GM12878 (cell line): ENCODE measurements around the gene HMGCL. TPM values are rescaled to one million over a fixed set of nuclear protein-coding genes. Genes with fewer than 3 reads are reported as not detected.

ENCODE experiments used
- ATAC-seq: fragments of 200-7000 bp; cut with Tn5 transposase; 3 replicates; pipeline ENCODE4 v1.9.1; 2020; ENCODE audit warnings: mild to moderate bottlenecking, moderate library complexity
- BruUV-seq: library from RNA; stranded (reverse); fragments of 400-500 nt; replicated peaks from 2 replicates; lab custom pipeline; 2021; lab: Mats Ljungman, UMichigan
- CTCF ChIA-PET: fragments of 300-600 bp; sonication (Branson Sonifier 250); formaldehyde crosslinking; extraction: SDS; loops from one replicate; lab custom pipeline; 2021; ENCODE audit warnings: inconsistent platforms; lab: Yijun Ruan, JAX
- POLR2A ChIA-PET: fragments of 350-600 bp; formaldehyde crosslinking; extraction: SDS; loops from one replicate; lab custom pipeline; 2021; ENCODE audit warnings: inconsistent platforms; lab: Charles Lee
- RAD21 ChIA-PET: fragments of 300-600 bp; sonication (Branson Sonifier 250); formaldehyde crosslinking; loops from one replicate; lab custom pipeline; 2023; ENCODE audit warnings: antibody characterized with exemption; ENCODE audit not compliant: unreplicated experiment; lab: Charles Lee
- SMC1A ChIA-PET: fragments of 300-600 bp; sonication (Branson Sonifier 250); formaldehyde crosslinking; loops from one replicate; lab custom pipeline; 2023; ENCODE audit not compliant: unreplicated experiment, uncharacterized antibody; lab: Charles Lee
- DNase-seq: peaks from one replicate; pipeline ENCODE4 v3.0.0-alpha.2; 2011; ENCODE audit warnings: low read depth, low spot score
- FAIRE-seq: peaks from 3 replicates; lab custom pipeline; 2011; peaks lifted over from hg19 to GRCh38; lab: Jason Lieb, UNC
- H2AFZ ChIP-seq: 2 replicates; pipeline ENCODE4 v1.6.0; 2011; ENCODE audit warnings: low read depth, low read length, control low read depth; ENCODE audit not compliant: control insufficient read depth
- H3K27ac ChIP-seq: 2 replicates; pipeline ENCODE4 v1.5.1; 2011; ENCODE audit warnings: control low read depth; ENCODE audit not compliant: control insufficient read depth, insufficient read depth
- H3K27me3 ChIP-seq, 2 experiments: replicated peaks in 1 of 2; 2 replicates each; pipeline versions ENCODE4 v1.6.0 to v1.6.1; 2011; ENCODE audit warnings: low read length in 1 of 2; ENCODE audit not compliant: control insufficient read depth in 2 of 2, insufficient read depth in 2 of 2
- H3K36me3 ChIP-seq, 2 experiments: 2 replicates each; pipeline ENCODE4 v1.5.1; 2011; ENCODE audit warnings: low read length in 1 of 2; ENCODE audit not compliant: control insufficient read depth in 2 of 2, insufficient read depth in 2 of 2
- H3K4me1 ChIP-seq: 2 replicates; pipeline ENCODE4 v1.6.1; 2011; ENCODE audit warnings: mild to moderate bottlenecking, low read length, moderate library complexity, mixed read lengths; ENCODE audit not compliant: control insufficient read depth, insufficient read depth
- H3K4me2 ChIP-seq: 2 replicates; pipeline ENCODE4 v1.6.0; 2011; ENCODE audit warnings: control low read depth; ENCODE audit not compliant: control insufficient read depth, insufficient read depth
- H3K4me3 ChIP-seq: fragments of 200-600 bp; sonication (generic); 2 replicates; pipeline ENCODE4 v1.5.1; 2016
- H3K79me2 ChIP-seq: 2 replicates; pipeline ENCODE4 v1.6.0; 2011; ENCODE audit warnings: low read length; ENCODE audit not compliant: control insufficient read depth, insufficient read depth
- H3K9ac ChIP-seq: 2 replicates; pipeline ENCODE4 v1.8.0; 2011; ENCODE audit warnings: low read length, control low read depth, mixed read lengths; ENCODE audit not compliant: control insufficient read depth, insufficient read depth
- H3K9me3 ChIP-seq: replicated peaks from 3 replicates; pipeline ENCODE4 v1.5.1; 2011; ENCODE audit warnings: mild to moderate bottlenecking, low read length; ENCODE audit not compliant: control insufficient read depth, insufficient read depth
- H4K20me1 ChIP-seq: 2 replicates; pipeline ENCODE4 v1.6.0; 2011; ENCODE audit not compliant: control insufficient read depth, insufficient read depth
- BMI1 ChIP-seq: fragments of 450-650 bp; IDR thresholded peaks from 2 replicates; pipeline ENCODE4 v1.6.1; 2016; ENCODE audit warnings: mild to moderate bottlenecking, moderate library complexity, borderline replicate concordance
- PAX5 ChIP-seq: IDR thresholded peaks from 2 replicates; pipeline ENCODE4 v1.6.1; 2011; ENCODE audit warnings: low read depth, low read length, borderline replicate concordance
- STAT1 ChIP-seq: fragments of 450-650 bp; conservative IDR thresholded peaks from 2 replicates; pipeline ENCODE4 v1.6.1; 2014; ENCODE audit warnings: antibody characterized with exemption, mild to moderate bottlenecking
- USF1 ChIP-seq: IDR thresholded peaks from 2 replicates; pipeline ENCODE4 v1.6.1; 2011; ENCODE audit warnings: borderline replicate concordance, low read depth, mild to moderate bottlenecking, moderate library complexity, mixed read lengths, low read length; ENCODE audit not compliant: insufficient read depth; ENCODE audit errors: extremely low read length
- ZBED1 ChIP-seq: IDR thresholded peaks from 2 replicates; pipeline ENCODE4 v1.6.1; 2016; ENCODE audit warnings: borderline replicate concordance
- ZSCAN29 ChIP-seq: fragments of 450-650 bp; IDR thresholded peaks from 2 replicates; pipeline ENCODE4 v1.6.1; 2017; ENCODE audit warnings: mild to moderate bottlenecking, moderate library complexity
- WGBS: methylation state at CpG from one replicate; pipeline ENCODE4 v1.1.6; 2016; ENCODE audit warnings: low lambda C conversion rate; ENCODE audit not compliant: insufficient replicate concordance, insufficient coverage; ENCODE audit errors: missing lambda C conversion rate; 5-methylcytosine and 5-hydroxymethylcytosine counted together
- in situ Hi-C: fragments of 300-500 bp; cut with MboI; formaldehyde crosslinking; loops from 9 replicates; pipeline ENCODE4 v1.14.3; 2018; ENCODE audit warnings: mixed read lengths
- intact Hi-C: fragments of 100-400 bp; cut with micrococcal nuclease; formaldehyde crosslinking; loops from one replicate; pipeline ENCODE4 v1.14.2; 2022; ENCODE audit not compliant: unreplicated experiment
- polyA plus RNA-seq, 11 experiments: library from polyadenylated mRNA; depleted of rRNA in 4 of 11; unstranded in 6 of 11; stranded (reverse) in 5 of 11; fragments of >200 nt; fragmentation: Nextera tagmentation in 4 of 11; fragmentation: Illumina TruSeq in 1 of 11; extraction: Ambion mirVana in 4 of 11; extraction: Trizol in 1 of 11; gene quantifications; 1 replicate in 1 of 11; 2 replicates in 10 of 11; pipeline versions ENCODE4 v1.2.1 to v1.2.3, GENCODE V29; 2011 to 2016; ENCODE audit warnings: inconsistent platforms in 2 of 11, missing spikeins in 2 of 11, low read depth in 1 of 11
- total RNA-seq, 4 experiments: library from RNA; depleted of rRNA in 3 of 4; stranded (reverse); fragments of >200 nt in 3 of 4; fragmentation: Illumina TruSeq in 1 of 4; extraction: Trizol in 1 of 4; gene quantifications; 2 replicates each; pipeline versions ENCODE4 v1.2.1 to v1.2.3, GENCODE V29; 2013 to 2021
- TF ChIP-seq, protein P1 (sequence below): fragments of 450-650 bp; formaldehyde crosslinking; IDR thresholded peaks from 2 replicates; pipeline ENCODE4 v1.4.0; 2022; ENCODE audit warnings: mild to moderate bottlenecking, moderate library complexity

Gene HMGCL
- total and polyA plus RNA-seq, 10 of the 15 experiments (the other 5 are each of a cell fraction or from before 2014, with no cell fraction given) = 29.4 to 127 (median 36.4) TPM

- no peak overlapping the region for H3K4me3 ChIP-seq
- ChIA-PET RAD21 (interaction anchor here (0.6 to 1.2 kb wide), 2 partner anchors 10 to 56 kb away, joined by 3 read pairs; no protein-coding TSS in a partner anchor), POLR2A (interaction anchor here (0.6 to 0.7 kb wide), 2 partner anchors 27 to 245 kb away, joined by 3 to 5 read pairs; no protein-coding TSS in a partner anchor)
- no peak for TF ChIP-seq PAX5
- no peak for TF ChIP-seq USF1
- no peak for TF ChIP-seq ZSCAN29
- TF ChIP-seq BMI1 = no peak
- TF ChIP-seq STAT1 = no peak
- TF ChIP-seq, protein P1, sequence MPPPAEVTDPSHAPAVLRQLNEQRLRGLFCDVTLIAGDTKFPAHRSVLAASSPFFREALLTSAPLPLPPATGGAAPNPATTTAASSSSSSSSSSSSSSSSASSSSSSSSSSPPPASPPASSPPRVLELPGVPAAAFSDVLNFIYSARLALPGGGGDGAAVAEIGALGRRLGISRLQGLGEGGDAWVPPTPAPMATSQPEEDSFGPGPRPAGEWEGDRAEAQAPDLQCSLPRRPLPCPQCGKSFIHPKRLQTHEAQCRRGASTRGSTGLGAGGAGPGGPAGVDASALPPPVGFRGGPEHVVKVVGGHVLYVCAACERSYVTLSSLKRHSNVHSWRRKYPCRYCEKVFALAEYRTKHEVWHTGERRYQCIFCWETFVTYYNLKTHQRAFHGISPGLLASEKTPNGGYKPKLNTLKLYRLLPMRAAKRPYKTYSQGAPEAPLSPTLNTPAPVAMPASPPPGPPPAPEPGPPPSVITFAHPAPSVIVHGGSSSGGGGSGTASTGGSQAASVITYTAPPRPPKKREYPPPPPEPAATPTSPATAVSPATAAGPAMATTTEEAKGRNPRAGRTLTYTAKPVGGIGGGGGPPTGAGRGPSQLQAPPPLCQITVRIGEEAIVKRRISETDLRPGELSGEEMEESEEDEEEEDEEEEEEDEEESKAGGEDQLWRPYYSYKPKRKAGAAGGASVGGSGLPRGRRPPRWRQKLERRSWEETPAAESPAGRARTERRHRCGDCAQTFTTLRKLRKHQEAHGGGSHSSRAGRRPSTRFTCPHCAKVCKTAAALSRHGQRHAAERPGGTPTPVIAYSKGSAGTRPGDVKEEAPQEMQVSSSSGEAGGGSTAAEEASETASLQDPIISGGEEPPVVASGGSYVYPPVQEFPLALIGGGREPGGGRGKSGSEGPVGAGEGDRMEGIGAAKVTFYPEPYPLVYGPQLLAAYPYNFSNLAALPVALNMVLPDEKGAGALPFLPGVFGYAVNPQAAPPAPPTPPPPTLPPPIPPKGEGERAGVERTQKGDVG (CRISPR knock-in tag) = no peak
- no peak for TF ChIP-seq ZBED1
- TF ChIP-seq, all 136 proteins: peak for 0
- no peak for DNase-seq
- H3K4me1 ChIP-seq = no peaks in the 10 kb centered on the region
- no peak overlapping the region for H3K4me2 ChIP-seq
- no peak overlapping the region for H3K27ac ChIP-seq
- WGBS = 90% methylated on average over 1 of the region's 1 CpG
- BruUV-seq = no TSS peak
- no peak for ATAC-seq
- H3K79me2 ChIP-seq = no peaks in the 10 kb centered on the region; the same call in 1 of the 2 replicates
- in situ Hi-C loops = no loop called here
- H3K36me3 ChIP-seq = peaks cover 40 to 62% of the 10 kb centered on the region in 2 experiments
- ChIA-PET SMC1A (interaction anchor here (0.8 to 1.2 kb wide), 2 partner anchors 11 to 36 kb away, joined by 3 read pairs; no protein-coding TSS in a partner anchor), CTCF (interaction anchor here (0.6 kb wide), 2 partner anchors 54 to 214 kb away, joined by 3 read pairs; no protein-coding TSS in a partner anchor)
- FAIRE-seq = no peak
- no peaks in the 10 kb centered on the region for H3K9me3 ChIP-seq
- no peak overlapping the region for H3K9ac ChIP-seq
- H3K27me3 ChIP-seq = no peaks in the 10 kb centered on the region
- intact Hi-C loops = no loop called here
- no peak overlapping the region for H2AFZ ChIP-seq
- H4K20me1 ChIP-seq = peaks cover 2% of the 10 kb centered on the region; the same call in 1 of the 2 replicates
These were observed 67.4 kb downstream of the HMGCL start for GRCh38 chr1:23757812-23758211.
